Measurements from ENCODE around the gene RICTOR. TPM values are rescaled to one million over a fixed set of nuclear protein-coding genes. Genes with fewer than 3 reads are reported as not detected.
"Not testable (repeated sequence)": the region's sequence is repeated elsewhere in the genome, so short reads cannot be mapped to it uniquely, and the experiment has no call there.

The RICTOR gene
- total RNA-seq, 1 experiment from 2014 or later, result 41.1 TPM

GRCh38 chr5:39016587-39017275 lies 57.5 kb downstream of the RICTOR start:
- no peak for TF ChIP-seq CTCF (IDR thresholded peaks at IDR 0.05; ENCODE audit: unreplicated experiment)
- no peak overlapping the region for H3K4me3 Mint-ChIP-seq (ENCODE audit: low read depth, unreplicated experiment)
- no peaks in the 10 kb centered on the region for H3K27me3 Mint-ChIP-seq (ENCODE audit: unreplicated experiment)
- peaks cover 12% of the 10 kb centered on the region for H3K36me3 Mint-ChIP-seq (ENCODE audit: insufficient read depth, unreplicated experiment)
- H3K4me1 Mint-ChIP-seq (ENCODE audit: low read depth, unreplicated experiment), result peaks cover 15% of the 10 kb centered on the region
- peaks cover 4% of the 10 kb centered on the region for H3K9me3 Mint-ChIP-seq (ENCODE audit: low read depth, unreplicated experiment)
- intact Hi-C loops (cut with micrococcal nuclease; ENCODE audit: unreplicated experiment), result no loop called here
- DNase-seq, result no peak
- no peak overlapping the region for H3K27ac Mint-ChIP-seq (ENCODE audit: unreplicated experiment)
- CTCF ChIA-PET, result no interaction called here
- BruUV-seq (replicated peaks), result no TSS peak

- no peak overlapping the region for H3K27ac Mint-ChIP-seq (ENCODE audit: unreplicated experiment)
- no peak for TF ChIP-seq CTCF (IDR thresholded peaks at IDR 0.05; ENCODE audit: unreplicated experiment)
Measured at GRCh38 chr5:39015743-39016586, 58.2 kb downstream of the RICTOR start.

GRCh38 chr5:39014561-39014960 lies 59.6 kb downstream of the RICTOR start:
- CTCF ChIA-PET, result no interaction called here
- TF ChIP-seq CTCF (IDR thresholded peaks at IDR 0.05; ENCODE audit: unreplicated experiment), result no peak
- no peak overlapping the region for H3K4me3 Mint-ChIP-seq (ENCODE audit: low read depth, unreplicated experiment)
- H3K27ac Mint-ChIP-seq (ENCODE audit: unreplicated experiment), result no peak overlapping the region
- H3K4me1 Mint-ChIP-seq (ENCODE audit: low read depth, unreplicated experiment), result peaks cover 15% of the 10 kb centered on the region
- peaks cover 30% of the 10 kb centered on the region for H3K36me3 Mint-ChIP-seq (ENCODE audit: insufficient read depth, unreplicated experiment)
- H3K9me3 Mint-ChIP-seq (ENCODE audit: low read depth, unreplicated experiment), result peaks cover 6% of the 10 kb centered on the region
- DNase-seq, result no peak
- BruUV-seq (replicated peaks), result no TSS peak
- intact Hi-C loops (cut with micrococcal nuclease; ENCODE audit: unreplicated experiment), result no loop called here
- H3K27me3 Mint-ChIP-seq (ENCODE audit: unreplicated experiment), result no peaks in the 10 kb centered on the region

More at GRCh38 chr5:39015743-39016586, 58.2 kb downstream of the RICTOR start:
- H3K4me3 Mint-ChIP-seq (ENCODE audit: low read depth, unreplicated experiment), result no peak overlapping the region
- intact Hi-C loops (cut with micrococcal nuclease; ENCODE audit: unreplicated experiment), result no loop called here
- peaks cover 20% of the 10 kb centered on the region for H3K36me3 Mint-ChIP-seq (ENCODE audit: insufficient read depth, unreplicated experiment)
- peaks cover 15% of the 10 kb centered on the region for H3K4me1 Mint-ChIP-seq (ENCODE audit: low read depth, unreplicated experiment)
- DNase-seq, result no peak
- CTCF ChIA-PET, result interaction anchor here (0.7 kb wide), 1 partner anchor 67 kb away, joined by 7 read pairs; no protein-coding TSS in a partner anchor
- no peaks in the 10 kb centered on the region for H3K27me3 Mint-ChIP-seq (ENCODE audit: unreplicated experiment)
- no TSS peak for BruUV-seq (replicated peaks)
- peaks cover 6% of the 10 kb centered on the region for H3K9me3 Mint-ChIP-seq (ENCODE audit: low read depth, unreplicated experiment)

GRCh38 chr5:39013938-39014337 lies 60.3 kb downstream of the RICTOR start:
- H3K4me3 Mint-ChIP-seq (ENCODE audit: low read depth, unreplicated experiment), result no peak overlapping the region
- TF ChIP-seq CTCF (IDR thresholded peaks at IDR 0.05; ENCODE audit: unreplicated experiment), result no peak
- H3K4me1 Mint-ChIP-seq (ENCODE audit: low read depth, unreplicated experiment), result peaks cover 15% of the 10 kb centered on the region
- CTCF ChIA-PET, result no interaction called here
- H3K27ac Mint-ChIP-seq (ENCODE audit: unreplicated experiment), result no peak overlapping the region
- intact Hi-C loops (cut with micrococcal nuclease; ENCODE audit: unreplicated experiment), result no loop called here
- BruUV-seq (replicated peaks), result no TSS peak
- peaks cover 6% of the 10 kb centered on the region for H3K9me3 Mint-ChIP-seq (ENCODE audit: low read depth, unreplicated experiment)
- no peak for DNase-seq
- H3K27me3 Mint-ChIP-seq (ENCODE audit: unreplicated experiment), result no peaks in the 10 kb centered on the region
- peaks cover 30% of the 10 kb centered on the region for H3K36me3 Mint-ChIP-seq (ENCODE audit: insufficient read depth, unreplicated experiment)

- CTCF ChIA-PET; BruUV-seq (replicated peaks); intact Hi-C loops (cut with micrococcal nuclease; ENCODE audit: unreplicated experiment); H3K4me1 Mint-ChIP-seq (ENCODE audit: low read depth, unreplicated experiment); DNase-seq; H3K27ac Mint-ChIP-seq (ENCODE audit: unreplicated experiment); H3K9me3 Mint-ChIP-seq (ENCODE audit: low read depth, unreplicated experiment); H3K27me3 Mint-ChIP-seq (ENCODE audit: unreplicated experiment); H3K4me3 Mint-ChIP-seq (ENCODE audit: low read depth, unreplicated experiment): not testable (repeated sequence)
- H3K36me3 Mint-ChIP-seq (ENCODE audit: insufficient read depth, unreplicated experiment), result peaks cover 24% of the 10 kb centered on the region
Measured at GRCh38 chr5:39010958-39011357, 63.2 kb downstream of the RICTOR start.
